Parathyroid adenoma (tissue), 2 donors: Measurements from ENCODE around the gene PTPN7.

ENCODE experiments used
- H2AFZ ChIP-seq: fragments of 300-600 bp; sonication (generic); one replicate; pipeline ENCODE4 v1.7.0; 2017; ENCODE audit warnings: antibody characterized with exemption, mild to moderate bottlenecking
- H3K27ac ChIP-seq: fragments of 300-600 bp; sonication (generic); one replicate; pipeline ENCODE4 v1.7.0; 2017
- H3K27me3 ChIP-seq: fragments of 300-600 bp; sonication (generic); one replicate; pipeline ENCODE4 v1.7.0; 2017; ENCODE audit warnings: low read length; ENCODE audit not compliant: control insufficient read depth, insufficient read depth
- H3K36me3 ChIP-seq: fragments of 300-600 bp; sonication (generic); one replicate; pipeline ENCODE4 v1.7.0; 2017; ENCODE audit warnings: low read length; ENCODE audit not compliant: control insufficient read depth, insufficient read depth
- H3K4me1 ChIP-seq: fragments of 300-600 bp; sonication (generic); one replicate; pipeline ENCODE4 v1.7.0; 2017; ENCODE audit warnings: control low read depth
- H3K4me2 ChIP-seq: fragments of 300-600 bp; sonication (generic); one replicate; pipeline ENCODE4 v1.7.0; 2017; ENCODE audit warnings: low read length
- H3K4me3 ChIP-seq: fragments of 300-600 bp; sonication (generic); one replicate; pipeline ENCODE4 v1.7.0; 2017; ENCODE audit warnings: low read depth, low read length
- H3K79me2 ChIP-seq: fragments of 300-600 bp; sonication (generic); one replicate; pipeline ENCODE4 v1.7.0; 2017; ENCODE audit warnings: control low read depth
- H3K9ac ChIP-seq: fragments of 300-600 bp; sonication (generic); one replicate; pipeline ENCODE4 v1.7.0; 2017; ENCODE audit warnings: mild to moderate bottlenecking
- H3K9me3 ChIP-seq: fragments of 300-600 bp; sonication (generic); one replicate; pipeline ENCODE4 v1.7.0; 2017; ENCODE audit warnings: low read length; ENCODE audit not compliant: control insufficient read depth
- TF ChIP-seq, protein P1 (sequence below): fragments of 300-600 bp; sonication (generic); IDR thresholded peaks from one replicate; pipeline ENCODE4 v1.7.0; 2017; ENCODE audit warnings: antibody characterized with exemption, mild to moderate bottlenecking
- donor health status: primary hyperparathyroidism.

Gene PTPN7

DNA sequence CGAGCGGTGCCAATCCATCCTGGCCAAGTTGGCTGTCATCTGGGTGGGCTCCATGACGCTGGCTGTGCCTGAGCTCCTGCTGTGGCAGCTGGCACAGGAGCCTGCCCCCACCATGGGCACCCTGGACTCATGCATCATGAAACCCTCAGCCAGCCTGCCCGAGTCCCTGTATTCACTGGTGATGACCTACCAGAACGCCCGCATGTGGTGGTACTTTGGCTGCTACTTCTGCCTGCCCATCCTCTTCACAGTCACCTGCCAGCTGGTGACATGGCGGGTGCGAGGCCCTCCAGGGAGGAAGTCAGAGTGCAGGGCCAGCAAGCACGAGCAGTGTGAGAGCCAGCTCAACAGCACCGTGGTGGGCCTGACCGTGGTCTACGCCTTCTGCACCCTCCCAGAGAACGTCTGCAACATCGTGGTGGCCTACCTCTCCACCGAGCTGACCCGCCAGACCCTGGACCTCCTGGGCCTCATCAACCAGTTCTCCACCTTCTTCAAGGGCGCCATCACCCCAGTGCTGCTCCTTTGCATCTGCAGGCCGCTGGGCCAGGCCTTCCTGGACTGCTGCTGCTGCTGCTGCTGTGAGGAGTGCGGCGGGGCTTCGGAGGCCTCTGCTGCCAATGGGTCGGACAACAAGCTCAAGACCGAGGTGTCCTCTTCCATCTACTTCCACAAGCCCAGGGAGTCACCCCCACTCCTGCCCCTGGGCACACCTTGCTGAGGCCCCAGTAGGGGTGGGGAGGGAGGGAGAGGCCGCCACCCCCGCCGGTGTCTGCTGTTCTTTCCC is 32.4 kb downstream of the PTPN7 start:
- H3K9ac ChIP-seq: no peak overlapping the region
- no peaks in the 10 kb centered on the region for H3K9me3 ChIP-seq
- peaks cover 9% of the 10 kb centered on the region for H3K4me1 ChIP-seq
- TF ChIP-seq, protein P1, sequence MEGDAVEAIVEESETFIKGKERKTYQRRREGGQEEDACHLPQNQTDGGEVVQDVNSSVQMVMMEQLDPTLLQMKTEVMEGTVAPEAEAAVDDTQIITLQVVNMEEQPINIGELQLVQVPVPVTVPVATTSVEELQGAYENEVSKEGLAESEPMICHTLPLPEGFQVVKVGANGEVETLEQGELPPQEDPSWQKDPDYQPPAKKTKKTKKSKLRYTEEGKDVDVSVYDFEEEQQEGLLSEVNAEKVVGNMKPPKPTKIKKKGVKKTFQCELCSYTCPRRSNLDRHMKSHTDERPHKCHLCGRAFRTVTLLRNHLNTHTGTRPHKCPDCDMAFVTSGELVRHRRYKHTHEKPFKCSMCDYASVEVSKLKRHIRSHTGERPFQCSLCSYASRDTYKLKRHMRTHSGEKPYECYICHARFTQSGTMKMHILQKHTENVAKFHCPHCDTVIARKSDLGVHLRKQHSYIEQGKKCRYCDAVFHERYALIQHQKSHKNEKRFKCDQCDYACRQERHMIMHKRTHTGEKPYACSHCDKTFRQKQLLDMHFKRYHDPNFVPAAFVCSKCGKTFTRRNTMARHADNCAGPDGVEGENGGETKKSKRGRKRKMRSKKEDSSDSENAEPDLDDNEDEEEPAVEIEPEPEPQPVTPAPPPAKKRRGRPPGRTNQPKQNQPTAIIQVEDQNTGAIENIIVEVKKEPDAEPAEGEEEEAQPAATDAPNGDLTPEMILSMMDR: no peak
- no peak overlapping the region for H3K4me3 ChIP-seq
- H3K4me2 ChIP-seq: no peak overlapping the region
- no peaks in the 10 kb centered on the region for H3K79me2 ChIP-seq
- no peak overlapping the region for H2AFZ ChIP-seq
- no peaks in the 10 kb centered on the region for H3K27me3 ChIP-seq
- H3K36me3 ChIP-seq: no peaks in the 10 kb centered on the region
- no peak overlapping the region for H3K27ac ChIP-seq

DNA sequence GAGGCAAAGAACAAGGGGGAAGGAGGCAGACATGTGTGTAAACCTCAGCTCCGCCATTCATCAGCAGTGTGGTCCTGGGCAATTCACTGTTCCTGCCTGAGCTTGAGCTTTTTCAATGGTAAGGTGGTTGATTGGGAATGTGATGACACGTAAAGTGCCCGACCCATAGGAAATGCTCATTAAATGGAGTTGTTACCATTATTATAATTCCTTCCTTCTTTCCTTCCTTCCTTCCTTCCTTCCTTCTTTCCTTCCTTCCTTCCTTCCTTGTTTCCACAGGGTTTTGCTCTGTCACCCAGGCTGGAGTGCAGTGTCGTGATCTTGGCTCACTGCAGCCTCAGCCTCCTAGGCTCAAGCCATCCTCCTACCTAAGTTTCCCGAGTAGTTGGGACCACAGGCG is 33.3 kb downstream of the PTPN7 start:
- Histone ChIP-seq H3K27ac (no peak overlapping the region), H3K27me3 (no peaks in the 10 kb centered on the region), H3K9me3 (no peaks in the 10 kb centered on the region), H3K36me3 (no peaks in the 10 kb centered on the region), H3K4me1 (peaks cover under 1% of the 10 kb centered on the region), H2AFZ (no peak overlapping the region), H3K4me2 (no peak overlapping the region), H3K4me3 (no peak overlapping the region), H3K79me2 (no peaks in the 10 kb centered on the region), H3K9ac (no peak overlapping the region)
- TF ChIP-seq, protein P1: no peak

DNA sequence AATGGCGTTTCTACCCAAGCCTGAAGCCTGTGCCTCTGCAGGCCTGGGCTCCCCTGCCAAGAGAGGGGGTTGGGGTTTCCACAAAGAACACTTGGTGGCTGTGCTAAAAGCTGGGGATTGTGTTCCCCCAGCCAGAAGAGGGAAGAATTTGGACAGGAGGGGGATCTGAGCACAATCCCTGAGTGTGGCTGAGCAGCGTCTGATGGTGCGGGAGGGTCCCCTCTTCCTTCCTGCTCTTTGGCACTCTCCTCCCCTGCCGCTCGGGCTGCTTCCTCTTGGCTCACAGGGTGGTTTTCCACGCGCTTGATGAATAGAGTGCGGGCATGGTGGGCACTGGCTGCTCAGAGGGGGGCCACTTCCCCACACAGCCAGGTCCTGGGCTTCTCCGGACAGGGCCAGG is 34.0 kb downstream of the PTPN7 start:
- H3K4me1 ChIP-seq: no peaks in the 10 kb centered on the region
- H3K27me3 ChIP-seq: no peaks in the 10 kb centered on the region
- no peak overlapping the region for H3K4me3 ChIP-seq
- H3K79me2 ChIP-seq: no peaks in the 10 kb centered on the region
- no peak overlapping the region for H3K4me2 ChIP-seq
- H3K9ac ChIP-seq: no peak overlapping the region
- no peaks in the 10 kb centered on the region for H3K9me3 ChIP-seq
- H2AFZ ChIP-seq: no peak overlapping the region
- no peaks in the 10 kb centered on the region for H3K36me3 ChIP-seq
- TF ChIP-seq, protein P1: no peak
- no peak overlapping the region for H3K27ac ChIP-seq

DNA sequence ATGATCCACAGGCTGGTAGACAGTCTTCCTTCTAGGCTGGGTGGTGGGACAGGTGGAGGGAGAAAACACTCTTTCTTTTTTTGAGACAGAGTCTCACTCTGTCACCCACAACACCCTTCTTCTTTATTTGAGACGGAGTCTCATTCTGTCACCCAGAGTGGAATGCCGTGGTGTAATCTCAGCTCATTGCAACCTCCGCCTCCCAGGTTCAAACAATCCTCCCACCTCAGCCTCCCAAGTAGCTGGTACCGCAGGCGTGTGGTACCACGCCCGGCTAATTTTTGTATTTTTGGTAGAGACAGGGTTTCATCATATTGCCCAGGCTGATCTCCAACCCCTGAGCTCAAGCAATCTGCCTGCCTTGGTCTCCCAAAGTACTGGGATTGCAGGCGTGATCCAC is 34.8 kb downstream of the PTPN7 start:
- Histone ChIP-seq H3K79me2 (no peaks in the 10 kb centered on the region), H3K4me2 (no peak overlapping the region), H3K36me3 (no peaks in the 10 kb centered on the region), H3K4me1 (no peaks in the 10 kb centered on the region), H3K4me3 (no peak overlapping the region), H3K27me3 (no peaks in the 10 kb centered on the region), H2AFZ (no peak overlapping the region), H3K27ac (no peak overlapping the region), H3K9ac (no peak overlapping the region), H3K9me3 (no peaks in the 10 kb centered on the region)
- TF ChIP-seq, protein P1: no peak

DNA sequence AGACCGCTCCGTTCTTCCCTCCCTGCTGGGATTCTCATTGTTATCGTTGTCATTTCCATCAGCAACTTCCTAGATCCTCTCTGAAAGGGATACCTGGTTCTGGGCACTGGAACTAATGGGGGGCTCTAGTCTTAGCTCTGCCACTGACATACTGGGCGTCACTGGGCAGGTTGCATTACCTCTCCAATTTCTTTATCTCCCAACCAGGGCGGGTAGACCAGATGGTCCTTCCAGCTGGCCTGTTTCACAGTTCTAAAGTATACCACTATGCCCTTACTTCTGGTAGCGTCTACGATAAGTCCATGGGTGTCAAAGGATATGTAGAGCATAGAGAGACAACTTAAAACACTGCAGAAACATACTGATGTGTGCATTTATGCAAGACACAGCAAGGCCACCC is 36.3 kb downstream of the PTPN7 start:
- Histone ChIP-seq H3K9ac (no peak overlapping the region), H3K36me3 (no peaks in the 10 kb centered on the region), H3K27me3 (no peaks in the 10 kb centered on the region), H3K4me2 (no peak overlapping the region), H3K4me1 (no peaks in the 10 kb centered on the region), H3K79me2 (no peaks in the 10 kb centered on the region), H3K9me3 (no peaks in the 10 kb centered on the region), H2AFZ (no peak overlapping the region), H3K27ac (no peak overlapping the region), H3K4me3 (no peak overlapping the region)
- TF ChIP-seq, protein P1: no peak
